Measurements from ENCODE around the gene TRIM10.

The TRIM10 gene

DNA sequence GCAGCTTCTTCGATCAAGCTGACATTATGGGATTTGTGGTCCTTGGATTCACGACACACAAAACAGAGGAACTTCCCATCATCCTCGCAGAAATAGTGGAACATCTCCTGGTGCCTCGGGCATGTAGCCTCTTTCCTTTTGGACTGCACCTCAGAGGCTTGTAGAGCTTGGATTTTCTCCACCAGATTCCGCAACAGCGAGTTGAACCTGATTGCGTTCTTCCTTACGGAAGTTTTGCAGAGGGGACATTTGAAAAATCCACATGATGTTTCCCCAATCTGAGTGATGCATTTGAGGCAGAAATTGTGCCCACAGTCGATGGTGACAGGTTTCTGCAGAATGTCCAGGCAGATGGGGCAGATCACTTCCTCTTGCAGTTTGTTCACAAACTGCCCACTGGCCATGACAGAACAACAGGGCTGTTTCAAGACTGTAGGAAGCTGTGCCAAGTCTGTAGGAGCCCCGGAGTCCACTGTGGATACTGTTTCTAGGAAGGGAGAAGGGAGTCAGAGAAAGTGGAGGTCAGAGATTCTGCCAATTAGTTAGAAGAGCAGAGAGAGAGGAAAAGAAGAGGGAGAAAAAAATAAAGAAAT is 48.5 kb downstream of the TRIM10 start:
- TF ChIP-seq EZH2phosphoT487 (IDR thresholded peaks at IDR 0.05; ENCODE audit: borderline replicate concordance) = no peak
- TF ChIP-seq, protein P1, sequence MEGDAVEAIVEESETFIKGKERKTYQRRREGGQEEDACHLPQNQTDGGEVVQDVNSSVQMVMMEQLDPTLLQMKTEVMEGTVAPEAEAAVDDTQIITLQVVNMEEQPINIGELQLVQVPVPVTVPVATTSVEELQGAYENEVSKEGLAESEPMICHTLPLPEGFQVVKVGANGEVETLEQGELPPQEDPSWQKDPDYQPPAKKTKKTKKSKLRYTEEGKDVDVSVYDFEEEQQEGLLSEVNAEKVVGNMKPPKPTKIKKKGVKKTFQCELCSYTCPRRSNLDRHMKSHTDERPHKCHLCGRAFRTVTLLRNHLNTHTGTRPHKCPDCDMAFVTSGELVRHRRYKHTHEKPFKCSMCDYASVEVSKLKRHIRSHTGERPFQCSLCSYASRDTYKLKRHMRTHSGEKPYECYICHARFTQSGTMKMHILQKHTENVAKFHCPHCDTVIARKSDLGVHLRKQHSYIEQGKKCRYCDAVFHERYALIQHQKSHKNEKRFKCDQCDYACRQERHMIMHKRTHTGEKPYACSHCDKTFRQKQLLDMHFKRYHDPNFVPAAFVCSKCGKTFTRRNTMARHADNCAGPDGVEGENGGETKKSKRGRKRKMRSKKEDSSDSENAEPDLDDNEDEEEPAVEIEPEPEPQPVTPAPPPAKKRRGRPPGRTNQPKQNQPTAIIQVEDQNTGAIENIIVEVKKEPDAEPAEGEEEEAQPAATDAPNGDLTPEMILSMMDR (conservative IDR thresholded peaks at IDR 0.05; ENCODE audit: low read length) = no peak
- Histone ChIP-seq H3K4me1 (ENCODE audit: insufficient read depth, low read length, poor library complexity, severe bottlenecking) (peaks cover 15% of the 10 kb centered on the region), H3K36me3 (ENCODE audit: insufficient read depth, low read length) (no peaks in the 10 kb centered on the region), H3K27me3 (ENCODE audit: insufficient read depth, low read length, poor library complexity, severe bottlenecking) (no peaks in the 10 kb centered on the region), H4K20me1 (ENCODE audit: insufficient read depth, low read length, poor library complexity, severe bottlenecking) (no peaks in the 10 kb centered on the region), H3K79me2 (ENCODE audit: insufficient read depth, low read length) (no peaks in the 10 kb centered on the region), H3K9ac (ENCODE audit: low read depth, low read length, poor library complexity, severe bottlenecking) (no peak overlapping the region), H3K4me2 (ENCODE audit: low read depth, low read length, poor library complexity, severe bottlenecking) (no peak overlapping the region), H3K9me3 (ENCODE audit: insufficient read depth, low read depth, low read length) (no peaks in the 10 kb centered on the region), H3F3A (ENCODE audit: low read depth) (no peaks in the 10 kb centered on the region), H3K9me2 (replicated peaks; ENCODE audit: low read depth, low read length) (no peaks in the 10 kb centered on the region), H2AFZ (ENCODE audit: low read length) (no peak overlapping the region), H3K4me3 (ENCODE audit: low read length, poor library complexity, severe bottlenecking) (no peak overlapping the region)

DNA sequence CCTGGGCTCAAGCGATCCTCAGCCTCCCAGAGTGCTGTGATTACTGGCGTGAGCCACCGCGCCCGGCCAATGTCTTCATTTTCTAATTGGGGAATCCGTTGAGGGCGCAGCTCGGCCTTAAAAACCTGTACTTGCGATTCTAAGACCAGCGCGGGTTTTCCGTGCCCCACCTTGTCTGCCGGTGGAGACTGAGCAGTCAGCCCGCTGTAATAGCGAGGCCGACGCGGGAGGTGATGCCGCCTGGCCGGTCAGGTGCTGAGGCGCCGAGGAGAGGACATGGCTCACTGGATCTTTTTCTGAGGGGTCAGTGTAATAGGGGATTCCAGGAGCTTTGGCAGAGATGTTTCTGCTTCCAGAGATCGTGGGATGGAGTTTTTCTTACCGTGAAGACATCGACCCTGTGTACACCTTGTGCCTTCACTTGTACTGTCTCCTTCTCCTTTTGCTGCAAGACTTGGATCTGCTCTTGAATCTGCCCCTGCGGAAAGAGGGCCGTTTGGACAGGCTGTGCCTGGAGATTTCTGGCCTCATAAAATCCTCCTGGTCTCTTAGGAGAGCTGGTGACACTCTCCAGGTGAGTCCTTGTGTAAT is 49.6 kb downstream of the TRIM10 start:
- TF ChIP-seq, protein P1 (conservative IDR thresholded peaks at IDR 0.05; ENCODE audit: low read length) = no peak
- Histone ChIP-seq H3K4me1 (ENCODE audit: insufficient read depth, low read length, poor library complexity, severe bottlenecking) (peaks cover 15% of the 10 kb centered on the region), H3K9ac (ENCODE audit: low read depth, low read length, poor library complexity, severe bottlenecking) (no peak overlapping the region), H3K9me2 (replicated peaks; ENCODE audit: low read depth, low read length) (no peaks in the 10 kb centered on the region), H3K36me3 (ENCODE audit: insufficient read depth, low read length) (no peaks in the 10 kb centered on the region), H2AFZ (ENCODE audit: low read length) (no peak overlapping the region), H3K9me3 (ENCODE audit: insufficient read depth, low read depth, low read length) (no peaks in the 10 kb centered on the region), H3F3A (ENCODE audit: low read depth) (no peaks in the 10 kb centered on the region), H4K20me1 (ENCODE audit: insufficient read depth, low read length, poor library complexity, severe bottlenecking) (no peaks in the 10 kb centered on the region), H3K4me2 (ENCODE audit: low read depth, low read length, poor library complexity, severe bottlenecking) (no peak overlapping the region), H3K79me2 (ENCODE audit: insufficient read depth, low read length) (no peaks in the 10 kb centered on the region), H3K4me3 (ENCODE audit: low read length, poor library complexity, severe bottlenecking) (no peak overlapping the region), H3K27me3 (ENCODE audit: insufficient read depth, low read length, poor library complexity, severe bottlenecking) (no peaks in the 10 kb centered on the region)

DNA sequence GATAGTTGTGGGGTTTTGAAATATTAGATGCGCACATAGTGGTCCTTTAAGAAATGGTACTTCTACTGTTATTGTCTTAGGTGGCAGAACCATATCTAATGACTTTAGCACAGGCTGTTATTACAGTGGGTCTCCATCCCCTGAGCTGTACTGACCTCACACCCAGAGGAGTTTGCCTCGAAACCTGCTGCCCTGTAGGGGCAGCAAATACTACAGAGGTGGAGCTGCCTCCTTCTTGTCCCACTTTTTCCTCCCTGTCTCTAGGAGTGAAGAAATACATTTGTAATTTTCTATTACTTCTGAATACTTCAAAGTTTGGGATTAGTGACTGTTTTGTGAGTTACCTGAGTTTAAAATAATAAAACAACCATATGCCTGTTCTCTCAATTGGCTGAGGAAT is 56.4 kb downstream of the TRIM10 start:
- H3K4me3 ChIP-seq (ENCODE audit: low read length, poor library complexity, severe bottlenecking) = no peak overlapping the region
- H2AFZ ChIP-seq (ENCODE audit: low read length) = no peak overlapping the region
- TF ChIP-seq, protein P1 (conservative IDR thresholded peaks at IDR 0.05; ENCODE audit: low read length) = peak; percentile 44
- no peak for TF ChIP-seq EZH2phosphoT487 (IDR thresholded peaks at IDR 0.05; ENCODE audit: borderline replicate concordance)
- H3K9me3 ChIP-seq (ENCODE audit: insufficient read depth, low read depth, low read length) = no peaks in the 10 kb centered on the region
- H3K4me2 ChIP-seq (ENCODE audit: low read depth, low read length, poor library complexity, severe bottlenecking) = no peak overlapping the region
- peaks cover 19% of the 10 kb centered on the region for H3K4me1 ChIP-seq (ENCODE audit: insufficient read depth, low read length, poor library complexity, severe bottlenecking)
- H3K9me2 ChIP-seq (replicated peaks; ENCODE audit: low read depth, low read length) = no peaks in the 10 kb centered on the region
- H3K36me3 ChIP-seq (ENCODE audit: insufficient read depth, low read length) = no peaks in the 10 kb centered on the region
- no peak overlapping the region for H3K9ac ChIP-seq (ENCODE audit: low read depth, low read length, poor library complexity, severe bottlenecking)
- H3F3A ChIP-seq (ENCODE audit: low read depth) = no peaks in the 10 kb centered on the region
- H4K20me1 ChIP-seq (ENCODE audit: insufficient read depth, low read length, poor library complexity, severe bottlenecking) = no peaks in the 10 kb centered on the region
- H3K27me3 ChIP-seq (ENCODE audit: insufficient read depth, low read length, poor library complexity, severe bottlenecking) = no peaks in the 10 kb centered on the region
- H3K79me2 ChIP-seq (ENCODE audit: insufficient read depth, low read length) = no peaks in the 10 kb centered on the region
